ENCODE data around the gene OTP.
A peak's percentile ranks its signal among the peaks of the same experiment; 100 is the strongest.

Gene OTP

DNA sequence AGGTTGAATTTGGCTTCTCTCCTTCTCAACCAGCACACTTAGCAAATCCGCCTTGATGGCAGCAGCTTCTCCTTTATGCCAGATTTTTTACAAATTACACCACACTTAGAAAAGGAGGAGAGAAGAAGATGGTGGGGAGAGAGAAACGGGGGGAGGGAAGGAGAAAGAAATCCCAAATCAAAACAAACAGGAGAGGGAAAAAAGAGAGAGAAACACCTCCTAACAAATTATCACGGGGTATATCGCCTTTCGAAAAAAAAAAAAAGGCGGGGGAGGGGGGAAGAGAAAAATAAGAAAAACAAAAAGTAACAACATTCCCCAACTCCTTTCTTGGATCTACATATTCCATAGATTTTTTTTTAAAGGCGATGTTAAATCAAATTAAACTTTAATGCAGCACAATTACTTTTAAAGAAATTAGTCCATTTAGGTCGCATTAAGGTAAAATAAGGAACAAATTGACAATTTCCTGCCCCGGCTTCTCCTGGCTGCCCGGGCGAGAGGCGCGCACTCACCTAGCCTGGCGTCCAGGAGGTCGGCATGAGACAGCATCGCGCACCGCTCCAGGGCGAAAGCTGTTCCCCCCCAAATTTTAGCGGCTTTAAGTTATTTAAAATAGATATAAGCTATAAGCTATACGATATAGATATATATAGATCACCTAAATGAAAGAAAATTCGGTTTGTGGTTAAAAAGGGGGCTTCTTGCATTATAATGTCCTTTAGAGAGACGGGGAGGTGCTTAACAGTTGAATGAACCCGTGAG lies at the start of gene OTP:
OTP (minus strand) TSS at position 716 of the 765 bp plus-strand sequence; CDS start at position 552, 164 bp downstream.
- DNase-seq, result no peak

GRCh38 chr5:77683171-77683732 lies 44.7 kb upstream of the OTP start:
- DNase-seq, result no peak

GRCh38 chr5:77670526-77670925 lies 32.0 kb upstream of the OTP start:
- DNase-seq, result no peak

- DNase-seq, result no peak
These were observed 31.2 kb upstream of the OTP start for GRCh38 chr5:77669677-77670076.

GRCh38 chr5:77663090-77663863 lies 24.8 kb upstream of the OTP start:
- no peak for DNase-seq

DNA sequence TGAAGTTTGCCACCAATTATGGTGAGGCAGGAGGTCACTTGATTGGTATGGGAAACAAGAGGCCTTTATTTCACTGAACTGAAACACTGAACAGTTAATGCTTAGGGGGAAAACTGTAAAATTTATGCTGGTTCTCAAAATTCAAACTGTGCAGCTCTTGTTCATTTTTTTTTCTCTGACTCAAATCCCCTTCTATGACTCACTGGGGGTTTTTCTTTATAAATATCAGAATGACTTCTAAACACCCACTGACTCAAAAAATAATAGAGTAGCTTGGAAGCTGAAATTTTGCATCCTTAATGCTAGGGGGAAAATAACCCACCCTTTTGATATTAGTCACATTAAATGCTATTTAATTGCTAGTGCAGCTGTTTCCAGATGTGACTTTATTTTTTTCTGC lies 24.1 kb upstream of the OTP start:
- no peak for DNase-seq

GRCh38 chr5:77658662-77659061 lies 20.1 kb upstream of the OTP start:
- no peak for DNase-seq

DNA sequence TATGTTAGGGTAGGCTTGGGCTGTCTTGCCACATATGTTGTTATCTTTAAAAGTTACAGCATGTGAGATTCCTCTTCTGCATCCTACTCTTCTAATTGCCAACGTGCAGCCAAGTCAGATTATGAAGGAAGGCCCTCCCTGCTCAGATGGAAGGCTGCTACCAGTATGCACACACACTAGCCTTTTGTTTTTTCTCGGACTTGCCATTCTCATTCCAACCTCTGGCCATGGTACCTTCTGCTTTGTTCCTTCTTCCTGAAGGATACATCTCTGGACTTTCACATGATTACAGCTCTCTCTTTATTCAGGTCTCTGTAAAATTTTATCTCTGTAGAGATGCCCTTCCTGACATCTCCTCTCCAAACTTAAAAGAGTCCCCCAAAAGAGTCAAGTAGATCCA lies 12.8 kb upstream of the OTP start:
- DNase-seq, result no peak

DNA sequence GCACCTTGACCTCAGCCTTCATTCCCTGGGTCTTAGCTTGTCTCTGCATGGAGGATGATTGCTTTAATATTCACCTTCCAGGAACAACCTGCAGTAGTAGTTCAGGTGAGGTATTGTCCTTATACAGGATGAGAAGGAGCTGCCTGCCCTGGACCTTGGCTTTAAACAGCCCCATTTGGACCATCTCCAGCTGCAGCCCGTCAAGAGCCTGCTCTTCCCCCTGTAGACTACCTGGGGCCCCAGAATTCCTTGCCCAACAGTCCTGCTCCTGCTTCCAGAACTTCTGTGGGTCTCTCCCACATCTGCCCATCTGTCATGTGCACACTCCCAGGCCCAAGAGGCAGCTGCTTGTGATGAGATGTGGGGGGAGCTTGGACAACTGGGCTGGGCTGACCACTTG lies 12.2 kb upstream of the OTP start:
- DNase-seq, result no peak

DNA sequence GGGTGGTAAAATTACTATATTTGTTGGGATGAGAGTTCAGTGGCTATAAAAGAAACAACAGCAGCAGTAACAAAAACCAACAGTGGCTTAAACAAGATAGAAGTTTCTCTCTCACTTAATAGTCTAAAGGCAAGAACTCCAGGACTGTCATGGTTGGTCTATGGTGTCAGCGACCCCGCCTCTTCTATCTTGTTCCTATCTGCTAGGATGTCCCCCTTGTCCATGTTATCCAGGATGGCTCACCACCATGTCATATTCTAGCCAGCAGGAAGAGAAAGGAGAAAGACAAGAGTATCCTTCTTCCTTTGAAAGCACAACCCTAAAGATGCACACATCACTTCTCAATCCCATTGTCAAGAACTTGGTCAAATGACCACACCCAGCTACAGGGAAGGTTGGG lies 11.3 kb upstream of the OTP start:
- no peak for DNase-seq

- no peak for DNase-seq
These were observed 7.6 kb upstream of the OTP start for GRCh38 chr5:77645995-77646639.

- peak; percentile 45 for DNase-seq
These were observed 6.9 kb upstream of the OTP start for GRCh38 chr5:77645158-77645994.

DNA sequence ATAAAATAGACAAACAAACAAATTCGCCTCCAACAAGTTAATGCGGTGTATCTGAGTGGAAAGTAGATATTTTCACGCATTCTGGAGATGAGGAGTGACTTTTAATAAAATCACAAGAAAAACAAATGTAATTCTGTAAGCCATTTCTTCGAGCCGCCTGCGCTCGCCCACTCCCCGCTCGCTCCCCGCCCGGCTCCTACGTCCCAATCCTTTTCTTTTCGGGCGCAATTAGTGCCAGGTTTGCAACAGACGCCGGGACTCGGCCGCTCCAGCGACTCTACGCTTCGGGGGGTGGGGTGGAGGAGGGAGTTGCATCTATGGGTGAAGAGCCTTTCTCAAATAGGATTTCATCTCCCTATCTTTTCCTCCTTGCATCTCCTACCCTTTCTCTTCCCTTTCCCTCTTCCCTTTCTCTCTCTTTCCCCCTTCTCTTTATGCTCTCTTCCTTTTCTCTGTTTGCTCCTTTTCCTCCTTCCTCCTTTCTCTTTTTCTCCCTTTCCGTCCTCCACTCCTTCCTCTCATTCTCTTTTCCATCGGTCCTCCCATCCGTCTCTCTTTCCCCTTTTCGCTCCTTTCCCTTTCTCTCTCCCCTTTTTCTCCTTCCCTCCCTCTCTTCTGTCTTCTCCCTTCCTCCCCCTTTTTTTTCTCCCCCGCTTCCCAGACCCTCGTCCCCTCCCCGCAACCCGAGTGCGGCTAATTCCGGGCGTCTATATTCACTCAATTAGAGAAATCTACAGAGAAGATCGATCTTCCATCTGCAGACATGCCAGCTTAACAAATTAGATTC lies 6.1 kb upstream of the OTP start:
- no peak for DNase-seq

DNA sequence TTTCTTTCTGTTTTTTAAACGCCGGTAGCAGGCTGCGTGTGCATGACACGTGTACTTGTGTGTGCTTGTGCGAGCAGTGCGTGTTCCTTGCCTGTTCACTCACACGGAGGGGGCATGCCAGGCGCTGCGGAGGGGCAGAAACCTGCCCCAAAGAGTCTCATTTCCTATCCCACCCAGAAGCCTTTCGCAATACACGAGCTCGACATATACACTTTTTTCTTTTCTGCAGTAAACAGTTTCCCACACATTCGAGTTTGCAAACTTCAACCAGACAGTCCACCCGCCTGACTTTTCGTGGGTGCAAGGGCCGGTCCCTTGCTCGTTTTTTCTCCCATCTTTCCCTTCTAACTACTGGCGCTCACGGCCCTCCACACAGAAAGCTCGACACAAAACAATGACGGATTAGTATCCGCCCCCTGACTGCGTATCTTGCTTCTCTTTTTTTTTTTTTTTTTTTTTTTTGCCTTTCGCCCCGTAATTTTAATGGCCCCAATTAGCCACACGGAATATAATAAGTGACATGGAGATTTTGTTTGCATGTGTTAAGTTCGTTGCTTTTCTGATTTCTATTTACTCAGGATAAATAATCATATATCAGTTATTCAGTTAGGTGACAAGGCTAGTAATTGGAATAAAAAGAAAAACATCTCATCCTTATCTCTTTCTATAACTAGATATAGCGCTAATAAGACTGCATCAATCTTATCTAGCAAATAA lies 5.3 kb upstream of the OTP start:
- no peak for DNase-seq

GRCh38 chr5:77642738-77643653 lies 4.5 kb upstream of the OTP start:
- no peak for DNase-seq

DNA sequence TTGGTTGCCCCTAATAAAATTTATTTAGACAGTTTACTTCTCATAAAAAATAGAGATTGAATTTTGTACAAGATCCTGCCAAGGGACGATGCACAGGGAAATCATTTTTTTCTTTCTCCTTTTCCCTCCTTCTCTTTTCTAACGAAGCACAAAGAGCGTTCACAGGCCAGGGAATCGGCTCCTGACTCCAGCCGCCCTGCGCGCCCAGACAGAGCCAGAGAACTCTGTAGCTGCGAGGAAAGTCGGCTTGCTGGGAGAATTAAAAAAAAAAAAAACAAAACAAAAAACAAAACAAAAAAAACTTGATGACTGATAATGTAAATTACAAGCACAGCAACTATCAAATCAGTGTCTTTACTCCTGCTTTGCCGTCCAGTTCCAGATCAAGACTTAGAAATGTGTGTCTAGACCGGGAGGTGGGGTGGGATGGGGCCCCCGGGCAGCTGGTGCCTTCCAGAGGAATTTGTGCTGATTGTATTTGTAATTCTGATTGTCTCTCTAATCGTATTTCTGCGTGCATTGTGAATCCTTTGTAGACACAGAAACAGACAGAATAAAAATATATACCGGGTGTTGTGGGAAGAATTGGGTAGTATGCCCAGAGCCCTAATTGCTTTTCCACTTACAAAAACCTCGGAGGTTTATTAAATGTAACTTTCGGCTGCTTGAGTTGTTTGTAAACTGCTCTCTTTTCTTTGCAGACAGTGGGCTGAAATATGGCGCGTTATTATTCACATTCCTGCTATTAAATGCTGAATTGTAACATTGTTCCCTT lies 3.6 kb upstream of the OTP start:
- DNase-seq, result no peak

DNA sequence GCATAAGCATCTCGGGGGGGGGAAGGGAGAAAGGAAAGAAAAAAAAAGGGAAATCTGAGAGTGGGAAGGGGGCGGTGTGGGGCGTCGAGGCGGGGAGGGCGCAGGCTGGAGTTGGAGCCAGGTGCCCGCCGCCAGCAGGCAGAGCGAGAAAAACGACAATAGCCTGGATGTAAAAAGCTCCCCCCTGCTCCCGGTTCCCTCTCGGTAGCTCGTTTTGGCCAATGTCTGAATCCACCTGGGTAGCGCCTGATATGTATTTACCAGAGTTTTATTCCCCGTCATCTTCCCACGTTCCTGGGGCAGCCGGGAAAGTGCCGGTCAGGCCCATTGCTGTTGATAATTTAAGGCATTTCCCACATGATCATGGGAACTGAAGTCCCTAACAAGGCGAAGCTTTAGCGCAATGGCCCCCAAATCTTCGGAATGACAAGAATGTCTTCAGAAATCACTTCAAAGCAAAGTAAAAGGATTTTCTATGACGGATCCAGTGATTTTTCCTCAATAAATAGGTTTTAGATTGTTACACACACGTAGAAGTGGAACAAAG lies 3.0 kb upstream of the OTP start:
- no peak for DNase-seq

- no peak for DNase-seq
These were observed 2.3 kb upstream of the OTP start for GRCh38 chr5:77640589-77641396.
